GM19099 (cell line): Measurements from ENCODE around the gene DNM3.

Source experiments
- POLR2A ChIP-seq: IDR thresholded peaks from 3 replicates; pipeline ENCODE4 v1.6.1; 2011; ENCODE audit warnings: low read depth; ENCODE audit not compliant: insufficient read length; ENCODE audit errors: extremely low read depth

Gene DNM3

DNA sequence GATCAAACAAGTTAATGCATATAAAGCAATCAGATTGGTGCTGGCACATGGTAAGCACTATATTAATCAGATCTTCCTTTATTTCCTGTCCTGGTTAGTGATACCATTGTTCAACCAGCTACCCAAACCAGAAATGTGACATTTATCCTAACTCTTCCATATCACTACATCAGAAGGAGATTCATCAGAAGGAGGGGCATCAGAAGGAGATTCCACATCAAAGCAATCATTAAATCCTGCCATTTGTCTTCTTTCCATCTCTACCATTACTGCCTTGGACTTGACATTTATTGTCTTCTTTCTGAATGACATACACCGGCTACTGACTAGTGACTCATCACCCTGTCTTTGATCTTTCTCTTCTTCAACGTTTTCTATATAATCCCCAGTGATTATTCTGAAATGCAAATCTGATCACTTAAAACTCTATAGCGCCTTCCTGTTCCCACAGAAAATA lies 75.0 kb downstream of the DNM3 start:
- TF ChIP-seq POLR2A: no peak

DNA sequence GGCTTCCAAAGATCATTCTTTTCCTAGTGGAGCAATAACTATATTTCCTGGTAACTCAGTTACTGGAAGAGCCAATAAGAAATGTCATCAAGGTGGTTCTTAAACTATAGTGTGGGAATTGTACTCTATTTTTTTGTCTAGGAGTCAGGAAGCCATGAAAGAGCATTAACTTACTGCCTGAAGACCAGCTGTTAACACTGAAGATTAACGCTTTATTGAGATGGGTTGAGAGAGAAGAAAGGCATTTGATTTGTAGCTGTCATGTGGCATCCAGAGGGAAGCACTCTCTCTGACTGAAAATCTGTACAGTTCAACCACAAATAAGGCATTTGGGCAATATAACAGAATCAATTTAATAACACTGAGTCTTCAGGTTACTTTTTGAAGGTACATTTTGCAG lies 76.0 kb downstream of the DNM3 start:
- no peak for TF ChIP-seq POLR2A

DNA sequence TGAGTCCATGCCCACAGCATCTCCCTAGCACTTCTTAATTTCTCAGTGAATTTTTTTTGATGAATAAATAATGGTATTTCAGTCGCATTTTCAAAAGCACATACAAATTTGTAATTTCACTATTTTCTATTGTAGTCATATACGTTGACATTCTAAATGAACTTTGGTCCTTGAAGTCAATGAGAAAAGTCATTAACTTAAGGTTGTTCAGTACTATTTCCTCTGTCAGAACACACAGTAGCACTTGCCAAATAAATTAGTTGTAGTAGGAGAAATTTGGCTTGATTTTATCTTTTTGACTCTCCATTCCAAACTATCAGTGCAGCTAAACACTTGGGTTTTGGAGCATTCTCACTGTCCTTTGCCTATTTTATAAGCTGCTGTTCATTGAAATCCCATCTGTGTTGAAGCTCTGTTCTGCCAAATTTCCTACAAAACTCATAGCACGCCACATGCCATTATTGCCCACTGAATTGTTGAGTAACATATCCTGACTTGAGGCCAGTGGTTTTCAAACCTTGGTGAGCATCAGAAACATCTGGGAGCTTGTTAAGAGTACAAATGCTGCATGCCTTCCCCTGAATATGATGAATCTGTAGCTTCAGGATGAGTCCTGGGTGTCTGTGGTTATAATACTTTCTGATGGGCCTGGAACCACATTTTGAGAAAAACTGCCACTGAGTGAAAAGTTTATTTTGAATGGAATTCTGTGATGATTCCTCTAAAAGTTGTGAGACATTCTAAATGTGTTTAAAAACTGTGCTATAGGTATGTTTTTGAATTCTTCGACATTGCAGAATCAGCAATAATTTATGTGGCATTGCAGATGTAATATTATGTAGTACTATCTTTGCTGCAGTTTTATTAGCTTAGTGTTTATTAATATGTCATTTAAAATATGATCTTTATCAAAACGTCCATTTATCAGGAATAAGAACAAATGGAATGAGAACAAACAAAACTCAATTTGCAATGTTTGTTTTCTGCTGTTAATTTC lies 78.9 kb downstream of the DNM3 start:
- TF ChIP-seq POLR2A: no peak

- no peak for TF ChIP-seq POLR2A
Measured at GRCh38 chr1:171922999-171923398, 81.7 kb downstream of the DNM3 start.

DNA sequence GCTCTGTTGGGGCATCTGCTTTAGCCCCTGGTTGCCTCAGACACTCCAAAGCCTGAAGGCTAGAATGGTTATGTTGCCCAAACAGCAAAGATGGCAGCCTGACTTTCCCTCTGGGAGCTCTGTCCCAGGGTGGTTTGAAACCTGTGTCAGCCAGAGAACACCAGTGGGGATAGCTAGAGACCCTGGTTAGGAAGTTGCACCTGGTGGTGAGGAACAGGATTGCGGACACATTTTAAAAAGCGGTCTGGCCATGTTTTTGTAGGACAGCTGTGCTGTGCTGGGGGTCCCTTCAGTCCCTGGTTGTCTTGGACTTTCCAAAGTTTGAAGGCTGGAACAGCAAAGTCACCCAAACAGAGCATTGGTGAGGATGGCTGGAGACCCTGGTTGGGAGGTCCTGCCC lies 87.8 kb downstream of the DNM3 start:
- TF ChIP-seq POLR2A: no peak

DNA sequence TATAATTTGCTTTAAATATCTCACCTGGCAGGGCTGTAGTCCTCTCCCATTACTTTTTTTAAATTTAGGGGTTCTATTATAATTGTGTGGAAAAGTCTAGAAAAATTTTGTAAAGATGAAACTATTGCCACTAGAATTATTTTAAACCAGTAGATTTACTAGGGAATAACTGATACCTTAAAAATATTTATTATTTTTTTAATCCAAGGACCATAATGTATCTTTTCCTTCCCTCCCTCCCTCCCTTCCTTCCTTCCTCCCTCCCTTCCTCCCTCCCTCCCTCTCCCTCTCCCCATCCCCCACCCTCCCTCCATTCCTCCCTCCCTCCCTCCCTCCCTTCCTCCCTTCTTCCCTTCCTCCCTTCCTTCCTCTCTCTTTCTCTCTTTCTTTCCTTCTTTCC lies 90.5 kb downstream of the DNM3 start:
- no peak for TF ChIP-seq POLR2A

DNA sequence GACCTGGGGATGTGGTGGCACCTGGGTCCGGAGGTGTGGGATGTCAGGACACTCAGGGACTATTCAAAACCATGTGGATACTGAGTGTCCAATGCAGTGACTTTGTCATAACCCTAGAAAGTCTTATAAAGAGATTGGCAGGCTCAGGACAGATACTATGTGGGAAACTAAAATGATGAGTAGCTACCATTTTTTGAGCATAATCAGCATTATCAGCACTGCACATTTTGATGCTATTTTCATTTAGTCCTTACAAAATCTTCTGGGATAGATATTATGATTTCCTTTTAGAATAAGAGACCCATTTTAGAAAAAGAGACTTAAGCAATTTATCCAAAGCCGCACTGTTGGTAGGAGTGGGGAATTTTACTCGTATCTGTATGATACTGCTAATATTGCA lies 93.4 kb downstream of the DNM3 start:
- TF ChIP-seq POLR2A: no peak

DNA sequence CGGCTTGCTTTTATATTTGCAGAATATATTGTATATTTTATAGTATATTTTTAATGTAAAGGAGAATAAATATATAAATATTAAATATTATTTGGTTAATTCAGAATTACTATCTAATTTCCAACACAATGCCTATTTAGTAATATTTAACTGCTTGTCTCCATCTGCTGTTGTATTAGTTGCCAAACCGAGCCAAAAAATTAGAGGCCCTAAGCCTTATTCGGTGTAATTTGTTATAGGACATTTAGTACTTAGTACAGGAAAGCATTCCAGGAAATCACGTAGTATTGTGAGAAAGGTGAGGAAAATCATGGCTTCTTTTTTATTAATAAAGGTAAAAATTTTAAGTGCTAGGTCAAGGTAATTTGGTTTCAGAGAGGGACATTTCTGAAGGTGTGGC lies 93.8 kb downstream of the DNM3 start:
- TF ChIP-seq POLR2A: no peak

- no peak for TF ChIP-seq POLR2A
Measured at GRCh38 chr1:171935664-171936063, 94.4 kb downstream of the DNM3 start.

DNA sequence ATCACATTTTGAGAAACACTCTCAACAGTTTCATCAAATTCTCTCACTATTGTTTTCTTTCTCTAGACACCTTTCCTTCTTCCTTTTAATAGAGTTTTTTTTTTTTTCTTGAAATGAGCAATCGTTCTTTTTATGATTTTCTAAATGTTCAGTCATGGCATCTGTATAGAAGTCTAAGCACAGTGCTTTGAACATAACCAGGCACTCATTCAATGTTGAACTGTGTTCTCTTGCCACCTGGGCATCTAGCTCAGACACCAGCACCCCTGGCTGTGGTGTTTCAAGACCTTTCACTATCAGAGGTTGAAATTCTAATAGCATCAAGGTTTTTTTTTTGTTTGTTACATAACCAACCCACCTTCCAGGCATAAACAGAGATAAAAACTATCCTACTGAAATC lies 96.6 kb downstream of the DNM3 start:
- no peak for TF ChIP-seq POLR2A

DNA sequence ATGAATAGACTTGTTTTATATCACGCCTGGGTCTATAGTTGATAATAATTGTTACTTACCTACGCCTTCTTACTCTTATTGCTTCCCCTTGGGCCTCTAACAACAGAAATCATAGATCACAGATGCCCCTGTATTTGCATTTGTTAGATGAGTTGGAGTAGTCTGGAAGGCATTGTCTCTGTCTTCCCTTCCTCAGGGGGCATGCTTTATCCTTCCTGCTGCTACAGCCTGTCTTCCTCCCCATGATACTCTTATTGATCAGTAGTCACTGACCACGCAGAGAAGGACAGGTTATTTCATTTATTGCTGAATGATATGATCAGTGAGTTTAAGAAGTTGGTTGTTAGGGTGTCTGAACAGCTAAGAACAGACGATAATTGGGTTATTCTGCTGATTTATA lies 98.4 kb downstream of the DNM3 start:
- no peak for TF ChIP-seq POLR2A

GRCh38 chr1:171940368-171940767 lies 99.1 kb downstream of the DNM3 start:
- no peak for TF ChIP-seq POLR2A

- no peak for TF ChIP-seq POLR2A
Measured at GRCh38 chr1:171941920-171942319, 100.6 kb downstream of the DNM3 start.

GRCh38 chr1:171943973-171944561 lies 102.8 kb downstream of the DNM3 start:
- TF ChIP-seq POLR2A: no peak

GRCh38 chr1:171948511-171948910 lies 107.2 kb downstream of the DNM3 start:
- TF ChIP-seq POLR2A: no peak

DNA sequence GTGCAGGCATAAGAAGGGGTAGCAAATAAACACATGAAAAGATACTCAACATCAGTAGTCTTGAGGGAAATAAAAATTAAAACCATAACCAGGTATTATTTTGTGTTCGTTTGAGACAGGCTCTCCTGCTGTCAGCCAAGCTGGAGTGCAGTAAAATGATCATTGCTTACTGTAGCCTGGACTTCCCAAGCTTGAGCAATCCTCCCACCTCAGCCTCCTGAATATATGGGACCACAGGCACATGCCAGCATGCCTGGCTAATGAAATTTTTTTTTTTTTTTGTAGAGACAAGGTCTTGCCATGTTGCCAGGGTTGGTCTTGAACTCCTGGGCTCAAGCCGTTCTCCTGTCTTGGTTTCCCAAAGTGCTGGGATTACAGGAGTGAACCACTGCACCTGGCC lies 108.0 kb downstream of the DNM3 start:
- TF ChIP-seq POLR2A: no peak

DNA sequence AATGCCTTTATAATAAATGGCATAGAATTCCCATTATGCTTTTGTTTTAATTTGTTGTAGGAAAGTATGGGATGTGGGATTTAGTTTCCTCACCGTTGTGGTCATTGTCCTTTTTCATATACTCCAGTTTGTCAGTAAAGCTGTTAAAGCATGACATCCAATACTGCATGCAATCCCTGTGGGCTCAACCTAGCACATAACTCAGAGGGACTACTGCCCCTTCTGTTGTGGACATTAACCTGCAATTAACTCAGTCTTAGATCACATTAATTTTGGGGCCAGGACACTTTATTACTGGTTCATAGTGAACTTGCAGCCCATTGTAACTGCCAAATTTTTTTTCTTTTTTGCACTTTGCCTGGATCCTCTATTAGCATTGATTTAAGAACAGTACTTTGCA lies 112.5 kb downstream of the DNM3 start:
- TF ChIP-seq POLR2A: no peak

- no peak for TF ChIP-seq POLR2A
Measured at GRCh38 chr1:171954361-171954760, 113.1 kb downstream of the DNM3 start.
